K562 (cell line): ENCODE data around the gene ADAMTS6. TPM values are rescaled to one million over a fixed set of nuclear protein-coding genes. Genes with fewer than 3 reads are reported as not detected.

Experiments
- ATAC-seq: fragments of 200-7000 bp; cut with Tn5 transposase; 3 replicates; pipeline ENCODE4 v1.9.1; 2020; ENCODE audit warnings: moderate library complexity
- BruUV-seq: library from RNA; stranded (reverse); fragments of 400-500 nt; replicated peaks from 2 replicates; lab custom pipeline; 2021; lab: Mats Ljungman, UMichigan
- CTCF ChIA-PET: fragments of 300-600 bp; formaldehyde crosslinking; extraction: SDS; loops from one replicate; lab custom pipeline; 2021; ENCODE audit warnings: low intra/inter-chr PET ratio; lab: Yijun Ruan, JAX
- POLR2A ChIA-PET: fragments of 300-600, 350-650 bp; sonication (Branson Sonifier 250); formaldehyde crosslinking; extraction: SDS; loops from one replicate; lab custom pipeline; 2021; ENCODE audit warnings: antibody characterized with exemption, inconsistent platforms; lab: Yijun Ruan, JAX
- DNase-seq, 4 experiments: peaks; one replicate each; pipeline versions ENCODE4 v3.0.0 to v3.0.0-alpha.2; 2011 to 2018; ENCODE audit warnings: low spot score in 3 of 4, mixed read lengths in 3 of 4; ENCODE audit errors: extremely low read depth in 1 of 4
- FAIRE-seq: peaks from 2 replicates; lab custom pipeline; 2011; peaks lifted over from hg19 to GRCh38; lab: Jason Lieb, UNC
- H2AFZ ChIP-seq: 2 replicates; pipeline ENCODE4 v1.6.0; 2011; ENCODE audit warnings: low read depth, low read length, control low read depth, inconsistent platforms
- H3K27ac ChIP-seq: fragments of 200-600 bp; 3 replicates; pipeline ENCODE4 v1.8.0; 2011; ENCODE audit warnings: low read depth, mild to moderate bottlenecking, control low read depth, inconsistent platforms, low read length, moderate library complexity, mixed read lengths; ENCODE audit errors: extremely low read depth
- H3K27me3 ChIP-seq, 2 experiments: fragments of 300-600 bp in 1 of 2; 2 replicates in 1 of 2; 3 replicates in 1 of 2; pipeline versions ENCODE4 v1.6.0 to v1.8.0; 2011; ENCODE audit warnings: inconsistent platforms in 2 of 2, low read length in 2 of 2, mild to moderate bottlenecking in 1 of 2, mixed read lengths in 1 of 2, moderate library complexity in 1 of 2; ENCODE audit not compliant: control insufficient read depth in 2 of 2, insufficient read depth in 2 of 2
- H3K36me3 ChIP-seq: fragments of 300-600 bp; 3 replicates; pipeline ENCODE4 v1.8.0; 2011; ENCODE audit warnings: mild to moderate bottlenecking, low read length, inconsistent platforms; ENCODE audit not compliant: control insufficient read depth, insufficient read depth
- H3K4me1 ChIP-seq, 2 experiments: fragments of 200-600 bp in 1 of 2; replicated peaks in 1 of 2; 2 replicates in 1 of 2; 3 replicates in 1 of 2; pipeline versions ENCODE4 v1.5.1 to v1.8.0; 2011; ENCODE audit warnings: inconsistent platforms in 2 of 2, low read length in 2 of 2, mild to moderate bottlenecking in 1 of 2, mixed read lengths in 1 of 2, moderate library complexity in 1 of 2; ENCODE audit not compliant: control insufficient read depth in 2 of 2, insufficient read depth in 2 of 2
- H3K4me2 ChIP-seq: 2 replicates; pipeline ENCODE4 v1.6.1; 2011; ENCODE audit warnings: low read length, control low read depth, inconsistent platforms, mixed read lengths; ENCODE audit not compliant: insufficient read depth
- H3K4me3 ChIP-seq: fragments of 200-600 bp; sonication (generic), shearing (Covaris generic); 2 replicates; pipeline ENCODE4 v1.5.1; 2016; ENCODE audit warnings: control low read depth, inconsistent platforms
- H3K79me2 ChIP-seq: fragments of 200-600 bp; 3 replicates; pipeline ENCODE4 v1.8.0; 2011; ENCODE audit warnings: low read length, inconsistent platforms; ENCODE audit not compliant: control insufficient read depth, insufficient read depth
- H3K9ac ChIP-seq, 2 experiments: 2 replicates each; pipeline versions ENCODE4 v1.6.0 to v1.6.1; 2011; ENCODE audit warnings: low read depth in 2 of 2, low read length in 2 of 2, control low read depth in 1 of 2, inconsistent platforms in 1 of 2, mild to moderate bottlenecking in 1 of 2, mixed read lengths in 1 of 2; ENCODE audit not compliant: insufficient read depth in 1 of 2
- H3K9me1 ChIP-seq: one replicate; pipeline ENCODE4 v1.6.0; 2011; ENCODE audit warnings: inconsistent platforms, mild to moderate bottlenecking, low read length, moderate library complexity; ENCODE audit not compliant: control insufficient read depth, insufficient read depth
- H3K9me3 ChIP-seq: replicated peaks from 2 replicates; pipeline ENCODE4 v1.5.1; 2011; ENCODE audit warnings: low read depth, low read length, inconsistent platforms; ENCODE audit not compliant: control insufficient read depth, insufficient read depth
- H4K20me1 ChIP-seq: replicated peaks from 2 replicates; pipeline ENCODE4 v1.6.1; 2011; ENCODE audit warnings: low read length, inconsistent platforms, mixed read lengths; ENCODE audit not compliant: control insufficient read depth, insufficient read depth
- ETV6 ChIP-seq, 3 experiments: fragments of 150-350 bp in 1 of 3; sonication (generic) in 1 of 3; formaldehyde crosslinking in 1 of 3; IDR thresholded peaks; 2 replicates each; pipeline versions ENCODE4 v1.6.1 to v1.8.0; 2014 to 2022; ENCODE audit warnings: borderline replicate concordance in 2 of 3, low read depth in 2 of 3, antibody characterized with exemption in 1 of 3, low read length in 1 of 3, mild to moderate bottlenecking in 1 of 3, missing genetic modification reagents in 1 of 3
- REST ChIP-seq, 2 experiments: fragments of 450-650 bp; formaldehyde crosslinking in 1 of 2; IDR thresholded peaks; 2 replicates each; pipeline versions ENCODE4 v1.4.0 to v1.6.1; 2014 to 2020; ENCODE audit warnings: mild to moderate bottlenecking in 2 of 2, borderline replicate concordance in 1 of 2, low read depth in 1 of 2
- SRSF1 ChIP-seq: fragments of 200-400 bp; formaldehyde crosslinking; IDR thresholded peaks from 2 replicates; pipeline ENCODE4 v1.6.1; 2017; ENCODE audit warnings: mild to moderate bottlenecking, low read depth, low read length, moderate library complexity
- ZNF780A ChIP-seq: fragments of 250-450 bp; sonication (Bioruptor Pico); IDR thresholded peaks from 2 replicates; pipeline ENCODE4 v1.5.0; 2021; ENCODE audit warnings: mild to moderate bottlenecking
- WGBS: fragments of 100-300 bp; shearing (Covaris generic); methylation state at CpG from one replicate; pipeline ENCODE4 v1.1.6; 2016; ENCODE audit warnings: low coverage, mixed read lengths; ENCODE audit not compliant: insufficient coverage; ENCODE audit errors: missing lambda C conversion rate; 5-methylcytosine and 5-hydroxymethylcytosine counted together
- in situ Hi-C: fragments of 300-500 bp; cut with MboI; formaldehyde crosslinking; loops from 4 replicates; pipeline ENCODE4 v1.15.0; 2018; ENCODE audit warnings: inconsistent platforms, mixed read lengths
- intact Hi-C: fragments of 100-400 bp; cut with micrococcal nuclease; formaldehyde crosslinking; loops from 2 replicates; pipeline ENCODE4 v1.14.2; 2022
- polyA plus RNA-seq, 8 experiments: library from polyadenylated mRNA; depleted of rRNA in 4 of 8; stranded (reverse) in 5 of 8; unstranded in 3 of 8; fragments of >200 nt; fragmentation: Nextera tagmentation in 2 of 8; fragmentation: Illumina TruSeq in 1 of 8; extraction: Ambion mirVana in 2 of 8; extraction: Trizol in 1 of 8; gene quantifications; 2 replicates each; pipeline versions ENCODE4 v1.2.1 to v1.2.3, GENCODE V29; 2011 to 2014; ENCODE audit warnings: inconsistent platforms in 1 of 8, missing spikeins in 1 of 8
- total RNA-seq, 7 experiments: library from RNA; depleted of rRNA in 6 of 7; stranded (reverse); fragments of >200 nt in 6 of 7; fragmentation: Illumina TruSeq in 2 of 7; extraction: Trizol in 2 of 7; gene quantifications; 2 replicates each; pipeline versions ENCODE4 v1.2.1 to v1.2.3, GENCODE V29; 2011 to 2021; ENCODE audit warnings: low replicate concordance in 1 of 7

ADAMTS6 gene
- total and polyA plus RNA-seq, 9 of the 15 experiments (the other 6 are each of a cell fraction or from before 2014, with no cell fraction given) = 0.57 to 5.3 (median 1.5) TPM

DNA sequence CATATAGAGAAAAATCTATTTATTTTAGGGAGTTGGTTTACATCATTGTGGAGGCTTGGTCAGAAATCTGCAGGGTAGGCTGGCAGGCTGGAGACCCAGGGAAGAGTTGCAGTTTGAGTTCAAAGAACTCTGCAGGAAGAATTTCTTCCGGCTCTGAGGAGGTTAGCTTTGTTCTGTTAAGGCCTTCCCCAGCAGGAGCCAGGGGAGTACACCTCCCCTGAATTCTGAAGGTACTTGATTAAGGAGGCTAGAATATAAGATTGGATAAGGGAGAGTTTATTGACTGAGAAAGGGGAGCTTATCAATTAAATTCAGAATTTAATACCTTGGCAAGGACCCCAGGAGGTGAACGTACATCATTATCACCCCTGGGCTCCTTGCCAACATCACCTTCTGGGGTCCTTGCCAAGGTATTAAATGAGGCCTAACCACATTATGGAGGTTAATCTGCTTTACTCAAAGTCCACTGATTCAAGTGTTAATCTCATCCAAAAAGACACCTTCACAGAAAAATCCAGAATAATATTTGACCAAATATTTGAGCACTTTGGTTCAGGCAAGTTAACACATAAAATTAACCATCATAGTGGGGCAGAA lies 361.3 kb downstream of the ADAMTS6 start:
- H3K36me3 ChIP-seq = no peaks in the 10 kb centered on the region
- FAIRE-seq = no peak
- no peaks in the 10 kb centered on the region for H3K9me3 ChIP-seq
- H3K4me3 ChIP-seq = no peak overlapping the region
- no peaks in the 10 kb centered on the region for H3K9me1 ChIP-seq
- 17% methylated on average over 2 of the region's 2 CpGs for WGBS
- ATAC-seq = no peak
- no peak overlapping the region for H3K4me2 ChIP-seq
- DNase-seq = no peak
- BruUV-seq = no TSS peak
- H3K27me3 ChIP-seq = no peaks in the 10 kb centered on the region
- no peaks in the 10 kb centered on the region for H3K79me2 ChIP-seq
- ChIA-PET CTCF (no interaction called here), POLR2A (no interaction called here)
- H3K4me1 ChIP-seq = peaks cover 0 to 17% of the 10 kb centered on the region in 2 experiments; a peak in 2 of 5 replicates
- intact Hi-C loops = no loop called here
- H3K9ac ChIP-seq = no peak overlapping the region
- in situ Hi-C loops = no loop called here
- no peak for TF ChIP-seq REST (IDR thresholded peaks at IDR 0.05; ENCODE audit: borderline replicate concordance)
- no peak for TF ChIP-seq REST (CRISPR knock-in tag; IDR thresholded peaks at IDR 0.05; ENCODE audit: low read depth)
- TF ChIP-seq SRSF1 = no peak
- TF ChIP-seq ZNF780A (CRISPR knock-in tag) = no peak
- TF ChIP-seq ETV6 (IDR thresholded peaks at IDR 0.05; ENCODE audit: borderline replicate concordance in 1 of 2, low read depth in 2 of 2, low read length in 1 of 2) = no peak
- no peak for TF ChIP-seq ETV6 (CRISPR knock-in tag; IDR thresholded peaks at IDR 0.05; ENCODE audit: borderline replicate concordance)
- no peak overlapping the region for H2AFZ ChIP-seq
- no peaks in the 10 kb centered on the region for H4K20me1 ChIP-seq
- no peak overlapping the region for H3K27ac ChIP-seq
